GM12878 (cell line): ENCODE data around the gene ABCC1. TPM values are rescaled to one million over a fixed set of nuclear protein-coding genes. Genes with fewer than 3 reads are reported as not detected.

ENCODE experiments used
- ATAC-seq: fragments of 200-7000 bp; cut with Tn5 transposase; 3 replicates; pipeline ENCODE4 v1.9.1; 2020; ENCODE audit warnings: mild to moderate bottlenecking, moderate library complexity
- BruUV-seq: library from RNA; stranded (reverse); fragments of 400-500 nt; replicated peaks from 2 replicates; lab custom pipeline; 2021; lab: Mats Ljungman, UMichigan
- CTCF ChIA-PET: fragments of 300-600 bp; sonication (Branson Sonifier 250); formaldehyde crosslinking; extraction: SDS; loops from one replicate; lab custom pipeline; 2021; ENCODE audit warnings: inconsistent platforms; lab: Yijun Ruan, JAX
- POLR2A ChIA-PET: fragments of 350-600 bp; formaldehyde crosslinking; extraction: SDS; loops from one replicate; lab custom pipeline; 2021; ENCODE audit warnings: inconsistent platforms; lab: Charles Lee
- RAD21 ChIA-PET: fragments of 300-600 bp; sonication (Branson Sonifier 250); formaldehyde crosslinking; loops from one replicate; lab custom pipeline; 2023; ENCODE audit warnings: antibody characterized with exemption; ENCODE audit not compliant: unreplicated experiment; lab: Charles Lee
- SMC1A ChIA-PET: fragments of 300-600 bp; sonication (Branson Sonifier 250); formaldehyde crosslinking; loops from one replicate; lab custom pipeline; 2023; ENCODE audit not compliant: unreplicated experiment, uncharacterized antibody; lab: Charles Lee
- DNase-seq: peaks from one replicate; pipeline ENCODE4 v3.0.0-alpha.2; 2011; ENCODE audit warnings: low read depth, low spot score
- FAIRE-seq: peaks from 3 replicates; lab custom pipeline; 2011; peaks lifted over from hg19 to GRCh38; lab: Jason Lieb, UNC
- H2AFZ ChIP-seq: 2 replicates; pipeline ENCODE4 v1.6.0; 2011; ENCODE audit warnings: low read depth, low read length, control low read depth; ENCODE audit not compliant: control insufficient read depth
- H3K27ac ChIP-seq: 2 replicates; pipeline ENCODE4 v1.5.1; 2011; ENCODE audit warnings: control low read depth; ENCODE audit not compliant: control insufficient read depth, insufficient read depth
- H3K27me3 ChIP-seq, 2 experiments: replicated peaks in 1 of 2; 2 replicates each; pipeline versions ENCODE4 v1.6.0 to v1.6.1; 2011; ENCODE audit warnings: low read length in 1 of 2; ENCODE audit not compliant: control insufficient read depth in 2 of 2, insufficient read depth in 2 of 2
- H3K36me3 ChIP-seq, 2 experiments: 2 replicates each; pipeline ENCODE4 v1.5.1; 2011; ENCODE audit warnings: low read length in 1 of 2; ENCODE audit not compliant: control insufficient read depth in 2 of 2, insufficient read depth in 2 of 2
- H3K4me1 ChIP-seq: 2 replicates; pipeline ENCODE4 v1.6.1; 2011; ENCODE audit warnings: mild to moderate bottlenecking, low read length, moderate library complexity, mixed read lengths; ENCODE audit not compliant: control insufficient read depth, insufficient read depth
- H3K4me2 ChIP-seq: 2 replicates; pipeline ENCODE4 v1.6.0; 2011; ENCODE audit warnings: control low read depth; ENCODE audit not compliant: control insufficient read depth, insufficient read depth
- H3K4me3 ChIP-seq: fragments of 200-600 bp; sonication (generic); 2 replicates; pipeline ENCODE4 v1.5.1; 2016
- H3K79me2 ChIP-seq: 2 replicates; pipeline ENCODE4 v1.6.0; 2011; ENCODE audit warnings: low read length; ENCODE audit not compliant: control insufficient read depth, insufficient read depth
- H3K9ac ChIP-seq: 2 replicates; pipeline ENCODE4 v1.8.0; 2011; ENCODE audit warnings: low read length, control low read depth, mixed read lengths; ENCODE audit not compliant: control insufficient read depth, insufficient read depth
- H3K9me3 ChIP-seq: replicated peaks from 3 replicates; pipeline ENCODE4 v1.5.1; 2011; ENCODE audit warnings: mild to moderate bottlenecking, low read length; ENCODE audit not compliant: control insufficient read depth, insufficient read depth
- H4K20me1 ChIP-seq: 2 replicates; pipeline ENCODE4 v1.6.0; 2011; ENCODE audit not compliant: control insufficient read depth, insufficient read depth
- BCL11A ChIP-seq: IDR thresholded peaks from 2 replicates; pipeline ENCODE4 v1.6.1; 2011; ENCODE audit warnings: low read depth, low read length
- E4F1 ChIP-seq: fragments of 450-650 bp; IDR thresholded peaks from 2 replicates; pipeline ENCODE4 v1.6.1; 2018; ENCODE audit warnings: borderline replicate concordance, mild to moderate bottlenecking; ENCODE audit not compliant: partially characterized antibody
- EGR1 ChIP-seq, 2 experiments: IDR thresholded peaks; 1 replicate in 1 of 2; 2 replicates in 1 of 2; pipeline ENCODE4 v1.6.1; 2011 to 2012; ENCODE audit warnings: low read depth in 2 of 2, low read length in 2 of 2, borderline replicate concordance in 1 of 2, mild to moderate bottlenecking in 1 of 2, moderate library complexity in 1 of 2
- EP300 ChIP-seq, 2 experiments: fragments of 150-350 bp in 1 of 2; IDR thresholded peaks; 2 replicates each; pipeline ENCODE4 v1.6.1; 2011 to 2012; ENCODE audit warnings: low read depth in 2 of 2, low read length in 2 of 2, borderline replicate concordance in 1 of 2, improper control_type of control experiment in 1 of 2, inconsistent platforms in 1 of 2; ENCODE audit not compliant: control insufficient read depth in 1 of 2
- GABPA ChIP-seq: IDR thresholded peaks from 2 replicates; pipeline ENCODE4 v1.6.1; 2014; ENCODE audit warnings: antibody characterized with exemption, low read depth, mild to moderate bottlenecking, inconsistent platforms
- KLF5 ChIP-seq: fragments of 450-650 bp; IDR thresholded peaks from 2 replicates; pipeline ENCODE4 v1.6.1; 2014; ENCODE audit warnings: mild to moderate bottlenecking; ENCODE audit not compliant: partially characterized antibody
- NFYA ChIP-seq: IDR thresholded peaks from 2 replicates; pipeline ENCODE4 v1.6.1; 2011; ENCODE audit warnings: low read depth, mild to moderate bottlenecking, low read length, improper control_type of control experiment, borderline replicate concordance
- NFYB ChIP-seq: IDR thresholded peaks from 2 replicates; pipeline ENCODE4 v1.6.1; 2011; ENCODE audit warnings: low read depth, mild to moderate bottlenecking, low read length, improper control_type of control experiment, moderate library complexity; ENCODE audit not compliant: insufficient read depth
- NR2C1 ChIP-seq: fragments of 450-650 bp; IDR thresholded peaks from 2 replicates; pipeline ENCODE4 v1.6.1; 2017; ENCODE audit warnings: antibody characterized with exemption, mild to moderate bottlenecking, moderate library complexity
- PAX5 ChIP-seq: IDR thresholded peaks from 2 replicates; pipeline ENCODE4 v1.6.1; 2011; ENCODE audit warnings: low read depth, low read length, borderline replicate concordance
- PRDM15 ChIP-seq: fragments of 450-650 bp; formaldehyde crosslinking; IDR thresholded peaks from 2 replicates; pipeline ENCODE4 v1.4.0; 2020; ENCODE audit warnings: mild to moderate bottlenecking, moderate library complexity
- REST ChIP-seq: IDR thresholded peaks from 2 replicates; pipeline ENCODE4 v1.6.1; 2012; ENCODE audit warnings: mild to moderate bottlenecking, low read depth, low read length
- TCF7 ChIP-seq: IDR thresholded peaks from 2 replicates; pipeline ENCODE4 v1.6.1; 2014; ENCODE audit warnings: antibody characterized with exemption, borderline replicate concordance
- WGBS: methylation state at CpG from one replicate; pipeline ENCODE4 v1.1.6; 2016; ENCODE audit warnings: low lambda C conversion rate; ENCODE audit not compliant: insufficient replicate concordance, insufficient coverage; ENCODE audit errors: missing lambda C conversion rate; 5-methylcytosine and 5-hydroxymethylcytosine counted together
- in situ Hi-C: fragments of 300-500 bp; cut with MboI; formaldehyde crosslinking; loops from 9 replicates; pipeline ENCODE4 v1.14.3; 2018; ENCODE audit warnings: mixed read lengths
- intact Hi-C: fragments of 100-400 bp; cut with micrococcal nuclease; formaldehyde crosslinking; loops from one replicate; pipeline ENCODE4 v1.14.2; 2022; ENCODE audit not compliant: unreplicated experiment
- polyA plus RNA-seq, 11 experiments: library from polyadenylated mRNA; depleted of rRNA in 4 of 11; unstranded in 6 of 11; stranded (reverse) in 5 of 11; fragments of >200 nt; fragmentation: Nextera tagmentation in 4 of 11; fragmentation: Illumina TruSeq in 1 of 11; extraction: Ambion mirVana in 4 of 11; extraction: Trizol in 1 of 11; gene quantifications; 1 replicate in 1 of 11; 2 replicates in 10 of 11; pipeline versions ENCODE4 v1.2.1 to v1.2.3, GENCODE V29; 2011 to 2016; ENCODE audit warnings: inconsistent platforms in 2 of 11, missing spikeins in 2 of 11, low read depth in 1 of 11
- total RNA-seq, 4 experiments: library from RNA; depleted of rRNA in 3 of 4; stranded (reverse); fragments of >200 nt in 3 of 4; fragmentation: Illumina TruSeq in 1 of 4; extraction: Trizol in 1 of 4; gene quantifications; 2 replicates each; pipeline versions ENCODE4 v1.2.1 to v1.2.3, GENCODE V29; 2013 to 2021

The ABCC1 gene
- total and polyA plus RNA-seq, 10 of the 15 experiments (the other 5 are each of a cell fraction or from before 2014, with no cell fraction given), result 3.2 to 44.6 (median 14.5) TPM

- ChIA-PET SMC1A (no interaction called here), POLR2A (no interaction called here), CTCF (interaction anchor here (0.6 kb wide), 1 partner anchor 423 kb away, joined by 3 read pairs; no protein-coding TSS in a partner anchor), RAD21 (interaction anchor here (0.5 kb wide), 1 partner anchor 89 kb away, joined by 3 read pairs; no protein-coding TSS in a partner anchor)
- WGBS, result 16% methylated on average over 8 of the region's 8 CpGs
- DNase-seq (no peak), FAIRE-seq (no peak), ATAC-seq (no peak)
- Histone ChIP-seq H3K79me2 (no peaks in the 10 kb centered on the region), H3K27me3 (no peaks in the 10 kb centered on the region), H3K27ac (no peak overlapping the region), H3K9ac (no peak overlapping the region), H4K20me1 (no peaks in the 10 kb centered on the region), H3K4me1 (no peaks in the 10 kb centered on the region), H3K36me3 (no peaks in the 10 kb centered on the region), H2AFZ (no peak overlapping the region), H3K4me3 (no peak overlapping the region), H3K4me2 (no peak overlapping the region), H3K9me3 (no peaks in the 10 kb centered on the region)
- in situ Hi-C loops (no loop called here), intact Hi-C loops (no loop called here)
- no TSS peak for BruUV-seq
- TF ChIP-seq TCF7 (no peak), NFYB (no peak), BCL11A (no peak), KLF5 (no peak), PAX5 (no peak), REST (no peak), EP300 (IDR thresholded peaks at IDR 0.05; ENCODE audit: borderline replicate concordance in 1 of 2, control insufficient read depth in 1 of 2, low read depth in 2 of 2, low read length in 2 of 2) (no peak), E4F1 (no peak), NR2C1 (no peak), GABPA (no peak), PRDM15 (CRISPR knock-in tag) (no peak), NFYA (no peak), EGR1 (IDR thresholded peaks at IDR 0.05; ENCODE audit: borderline replicate concordance in 1 of 2, low read depth in 2 of 2, low read length in 2 of 2) (no peak)
Observed at GRCh38 chr16:16182918-16183317, 233.5 kb downstream of the ABCC1 start.
